Duodenal mucosa (tissue), 2 donors: Measurements from ENCODE around the gene KRT38.

Experiments used
- H3K27ac ChIP-seq: one replicate; pipeline ENCODE4 v1.7.0; 2013; ENCODE audit warnings: low read depth, low read length
- H3K27me3 ChIP-seq, 2 donors: one replicate each; pipeline ENCODE4 v1.7.0; 2013; ENCODE audit warnings: low read length in 2 of 2, control low read depth in 1 of 2; ENCODE audit not compliant: insufficient read depth in 2 of 2, control insufficient read depth in 1 of 2
- H3K36me3 ChIP-seq, 2 donors: one replicate each; pipeline ENCODE4 v1.7.0; 2013; ENCODE audit warnings: low read length in 2 of 2, control low read depth in 1 of 2; ENCODE audit not compliant: insufficient read depth in 2 of 2, control insufficient read depth in 1 of 2
- H3K4me1 ChIP-seq, 2 donors: one replicate each; pipeline ENCODE4 v1.7.0; 2013; ENCODE audit warnings: low read length in 2 of 2, control low read depth in 1 of 2; ENCODE audit not compliant: insufficient read depth in 2 of 2, control insufficient read depth in 1 of 2
- H3K4me3 ChIP-seq, 2 donors: one replicate each; pipeline ENCODE4 v1.7.0; 2013; ENCODE audit warnings: low read length in 2 of 2, low read depth in 1 of 2
- H3K9ac ChIP-seq, 2 donors: one replicate each; pipeline ENCODE4 v1.7.0; 2013; ENCODE audit warnings: low read length in 2 of 2, low read depth in 1 of 2
- H3K9me3 ChIP-seq, 2 donors: one replicate each; pipeline ENCODE4 v1.7.0; 2013; ENCODE audit warnings: low read length in 2 of 2, control low read depth in 1 of 2; ENCODE audit not compliant: control insufficient read depth in 1 of 2

KRT38 gene

GRCh38 chr17:41463746-41464145 lies 23.0 kb upstream of the KRT38 start:
- Histone ChIP-seq H3K9ac (no peak overlapping the region), H3K27me3 (no peaks in the 10 kb centered on the region)

DNA sequence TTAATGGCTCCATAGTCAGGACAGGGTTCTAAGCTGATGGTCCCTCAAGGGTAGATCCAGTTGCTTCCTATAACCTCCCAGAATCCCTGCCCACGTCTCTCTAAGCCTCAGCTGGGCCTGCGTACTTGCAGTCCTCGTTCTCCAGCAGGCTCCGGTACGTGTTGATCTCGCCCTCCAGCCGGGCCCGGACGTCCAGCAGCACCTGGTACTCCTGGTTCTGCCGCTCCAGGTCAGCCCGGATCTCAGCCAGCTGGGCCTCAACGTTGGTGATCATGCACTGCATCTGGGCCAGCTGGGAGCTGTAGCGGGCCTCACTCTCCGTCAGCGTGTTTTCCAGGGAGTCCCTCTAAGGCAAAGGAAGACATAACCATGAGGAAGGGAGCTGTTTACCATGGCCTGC lies 21.9 kb upstream of the KRT38 start:
- peaks cover 0 to 9% of the 10 kb centered on the region in 2 donors for H3K4me1 ChIP-seq
- H3K27me3 ChIP-seq = peaks cover 0 to 5% of the 10 kb centered on the region in 2 donors
- no peak overlapping the region for H3K27ac ChIP-seq
- no peak overlapping the region for H3K4me3 ChIP-seq
- no peaks in the 10 kb centered on the region for H3K36me3 ChIP-seq
- no peaks in the 10 kb centered on the region for H3K9me3 ChIP-seq
- no peak overlapping the region for H3K9ac ChIP-seq

More at GRCh38 chr17:41463746-41464145, 23.0 kb upstream of the KRT38 start:
- H3K4me1 ChIP-seq = peaks cover 0 to 9% of the 10 kb centered on the region in 2 donors
- H3K9me3 ChIP-seq = no peaks in the 10 kb centered on the region
- no peak overlapping the region for H3K4me3 ChIP-seq
- H3K27ac ChIP-seq = no peak overlapping the region
- H3K36me3 ChIP-seq = no peaks in the 10 kb centered on the region

DNA sequence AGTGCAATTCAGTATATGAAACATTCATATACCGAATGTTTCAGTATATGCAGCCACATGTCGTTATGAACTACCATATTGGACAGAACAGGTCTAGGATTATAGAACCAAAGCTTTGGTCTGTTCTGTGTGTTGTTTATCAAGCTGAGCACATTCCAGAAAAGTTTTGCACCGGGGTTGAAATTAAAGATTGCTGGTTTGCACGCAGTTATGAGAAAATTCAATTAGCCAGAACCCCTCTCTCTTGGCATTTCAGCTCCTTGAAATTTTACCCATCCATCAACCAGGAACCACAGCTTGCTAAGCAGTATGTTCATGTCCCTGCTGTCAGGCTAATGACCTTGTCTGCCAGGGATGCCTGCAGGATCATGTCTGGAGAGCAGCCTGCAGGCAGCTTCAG lies 16.9 kb upstream of the KRT38 start:
- Histone ChIP-seq H3K27me3 (peaks cover 0 to 6% of the 10 kb centered on the region in 2 donors), H3K27ac (no peak overlapping the region), H3K4me1 (peaks cover 0 to 9% of the 10 kb centered on the region in 2 donors)

DNA sequence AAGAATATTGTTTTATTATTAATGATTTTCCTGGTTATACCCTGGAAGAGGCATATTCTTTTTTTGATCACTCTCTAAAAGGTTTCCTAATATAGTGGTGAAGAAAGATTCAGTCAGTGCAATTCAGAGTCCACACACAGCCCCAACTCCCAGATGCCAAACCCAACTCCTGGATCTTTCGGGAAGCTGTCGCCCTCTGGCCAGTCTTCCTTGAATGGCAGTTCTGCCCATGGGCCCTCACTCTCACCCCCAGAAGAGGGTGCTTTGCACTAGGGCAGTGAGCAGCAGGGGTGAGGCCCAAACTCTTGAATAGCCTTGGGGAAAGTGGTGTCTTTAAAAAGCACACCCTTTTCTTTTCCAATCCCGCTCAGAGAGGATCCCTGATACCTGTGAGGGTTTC lies 15.4 kb upstream of the KRT38 start:
- no peak overlapping the region for H3K9ac ChIP-seq
- H3K27me3 ChIP-seq = peaks cover 0 to 6% of the 10 kb centered on the region in 2 donors
- no peak overlapping the region for H3K4me3 ChIP-seq
- H3K36me3 ChIP-seq = no peaks in the 10 kb centered on the region
- peaks cover 0 to 9% of the 10 kb centered on the region in 2 donors for H3K4me1 ChIP-seq
- H3K27ac ChIP-seq = no peak overlapping the region
- H3K9me3 ChIP-seq = no peaks in the 10 kb centered on the region

More for the DNA sequence above, 16.9 kb upstream of the KRT38 start:
- H3K36me3 ChIP-seq = no peaks in the 10 kb centered on the region
- no peak overlapping the region for H3K4me3 ChIP-seq
- no peaks in the 10 kb centered on the region for H3K9me3 ChIP-seq
- H3K9ac ChIP-seq = no peak overlapping the region

- Histone ChIP-seq H3K27ac (no peak overlapping the region), H3K4me3 (no peak overlapping the region), H3K9me3 (no peaks in the 10 kb centered on the region), H3K36me3 (no peaks in the 10 kb centered on the region), H3K9ac (no peak overlapping the region), H3K4me1 (peaks cover 0 to 9% of the 10 kb centered on the region in 2 donors), H3K27me3 (peaks cover 0 to 6% of the 10 kb centered on the region in 2 donors)
These were observed 14.5 kb upstream of the KRT38 start for GRCh38 chr17:41455236-41455635.

DNA sequence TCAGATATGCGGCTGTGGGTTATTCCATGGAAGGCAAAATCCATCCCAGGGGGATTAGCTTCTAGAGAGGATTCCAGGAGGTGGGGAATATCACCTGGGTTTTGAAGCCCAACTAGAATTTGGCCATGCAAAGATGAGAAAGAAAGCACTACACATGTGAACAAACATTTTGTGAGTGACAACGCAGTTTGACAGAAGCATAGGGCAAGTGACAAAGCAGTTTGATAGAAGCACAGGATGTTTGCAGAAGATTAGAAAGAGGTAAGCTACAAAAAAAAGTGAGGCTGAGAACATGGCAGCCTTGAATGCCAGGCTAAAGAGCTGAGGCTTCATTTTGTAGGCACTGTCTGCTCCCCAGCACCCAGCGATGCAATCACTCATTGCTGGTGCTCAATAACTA lies 12.3 kb upstream of the KRT38 start:
- no peak overlapping the region for H3K9ac ChIP-seq
- no peak overlapping the region for H3K4me3 ChIP-seq
- H3K9me3 ChIP-seq = no peaks in the 10 kb centered on the region
- no peaks in the 10 kb centered on the region for H3K4me1 ChIP-seq
- no peaks in the 10 kb centered on the region for H3K36me3 ChIP-seq
- no peak overlapping the region for H3K27ac ChIP-seq
- peaks cover 0 to 4% of the 10 kb centered on the region in 2 donors for H3K27me3 ChIP-seq

DNA sequence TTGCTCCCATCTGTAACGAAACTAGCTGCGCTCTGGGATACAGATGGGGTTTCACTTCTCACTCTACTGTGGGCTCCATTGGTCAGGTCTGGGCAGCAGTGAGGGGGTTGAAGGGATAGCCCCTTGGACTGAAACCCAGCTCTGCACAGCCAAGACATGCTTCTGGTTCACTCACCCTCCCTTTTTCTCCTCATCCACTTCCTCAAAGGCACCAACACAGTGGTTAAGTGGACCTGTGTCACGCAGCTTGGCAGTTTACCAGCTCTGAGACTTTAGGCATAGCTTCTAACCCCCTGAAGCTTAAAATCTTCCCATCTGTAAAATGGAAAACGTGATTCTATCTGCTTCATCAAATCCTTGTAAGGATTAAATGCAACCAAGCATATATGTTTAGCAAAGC lies 11.5 kb upstream of the KRT38 start:
- Histone ChIP-seq H3K36me3 (no peaks in the 10 kb centered on the region), H3K4me3 (no peak overlapping the region), H3K4me1 (no peaks in the 10 kb centered on the region), H3K27ac (no peak overlapping the region), H3K9me3 (no peaks in the 10 kb centered on the region), H3K27me3 (no peaks in the 10 kb centered on the region), H3K9ac (no peak overlapping the region)

DNA sequence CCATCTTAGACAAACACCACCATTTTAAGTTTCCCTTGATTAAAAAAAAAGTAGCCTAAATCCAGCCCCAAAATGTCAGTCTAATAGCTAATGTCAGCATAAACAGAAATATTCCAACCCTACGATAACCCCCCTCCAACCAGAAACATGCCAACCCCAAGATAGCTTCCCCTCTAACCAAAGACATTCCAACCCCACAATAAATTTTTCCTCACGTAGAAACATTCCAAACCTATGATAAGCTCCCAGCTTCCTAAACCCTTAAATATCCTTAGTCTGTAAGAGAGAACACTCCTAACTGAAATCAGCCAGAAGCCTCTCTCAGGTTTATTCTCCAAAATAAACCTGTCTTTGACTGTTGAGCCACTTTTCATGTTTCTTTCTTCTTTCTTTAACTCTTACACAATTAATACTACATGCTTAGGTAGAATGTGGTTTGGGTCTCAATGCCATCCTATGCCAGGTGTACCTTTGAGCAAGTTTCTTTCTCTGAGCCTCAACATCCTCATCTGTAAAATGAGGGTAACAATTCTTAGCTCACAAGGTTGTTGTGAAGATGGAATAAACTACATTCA lies 10.5 kb upstream of the KRT38 start:
- no peak overlapping the region for H3K9ac ChIP-seq
- H3K9me3 ChIP-seq = no peaks in the 10 kb centered on the region
- no peaks in the 10 kb centered on the region for H3K36me3 ChIP-seq
- H3K27ac ChIP-seq = no peak overlapping the region
- H3K4me1 ChIP-seq = no peaks in the 10 kb centered on the region
- no peak overlapping the region for H3K4me3 ChIP-seq
- H3K27me3 ChIP-seq = no peaks in the 10 kb centered on the region

GRCh38 chr17:41449008-41449407 lies 8.2 kb upstream of the KRT38 start:
- H3K4me3 ChIP-seq = no peak overlapping the region
- H3K27ac ChIP-seq = no peak overlapping the region
- H3K4me1 ChIP-seq = no peaks in the 10 kb centered on the region
- H3K9ac ChIP-seq = no peak overlapping the region
- H3K36me3 ChIP-seq = no peaks in the 10 kb centered on the region
- no peaks in the 10 kb centered on the region for H3K9me3 ChIP-seq
- H3K27me3 ChIP-seq = no peaks in the 10 kb centered on the region

- H3K36me3 ChIP-seq = no peaks in the 10 kb centered on the region
- H3K9me3 ChIP-seq = no peaks in the 10 kb centered on the region
- H3K27ac ChIP-seq = no peak overlapping the region
- no peak overlapping the region for H3K9ac ChIP-seq
- H3K27me3 ChIP-seq = no peaks in the 10 kb centered on the region
- H3K4me1 ChIP-seq = no peaks in the 10 kb centered on the region
- no peak overlapping the region for H3K4me3 ChIP-seq
These were observed 7.7 kb upstream of the KRT38 start for GRCh38 chr17:41448506-41448905.

DNA sequence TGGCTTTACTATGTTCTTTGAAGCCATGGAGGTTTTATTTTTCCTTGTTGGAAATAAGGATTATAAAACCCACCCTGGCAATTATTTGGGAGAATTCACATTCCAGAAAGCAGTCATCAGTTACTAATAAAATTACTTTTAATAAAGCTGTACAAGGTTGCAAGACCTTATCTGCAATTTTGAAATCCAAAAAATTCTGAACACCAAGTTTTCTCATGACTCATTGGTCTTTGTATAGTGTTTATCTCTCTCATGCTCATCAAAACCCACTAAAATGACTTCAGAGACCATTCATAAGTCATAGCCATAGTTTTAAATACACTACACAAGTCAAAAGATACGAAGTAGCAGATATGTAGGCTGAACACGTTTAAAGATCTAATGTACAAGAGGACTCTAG lies 6.0 kb upstream of the KRT38 start:
- Histone ChIP-seq H3K27ac (no peak overlapping the region), H3K4me3 (no peak overlapping the region), H3K4me1 (no peaks in the 10 kb centered on the region), H3K36me3 (no peaks in the 10 kb centered on the region), H3K9ac (no peak overlapping the region), H3K27me3 (peaks cover 0 to 6% of the 10 kb centered on the region in 2 donors), H3K9me3 (no peaks in the 10 kb centered on the region)
